GM19043 (cell line): ENCODE data around the gene PAFAH2.
"Not testable (repeated sequence)": the region's sequence is repeated elsewhere in the genome, so short reads cannot be mapped to it uniquely, and the experiment has no call there.

ENCODE experiments used
- ATAC-seq: cut with Tn5 transposase; IDR thresholded peaks from one replicate; pipeline ENCODE4 v1.9.1; 2021; ENCODE audit warnings: low read depth; ENCODE audit not compliant: unreplicated experiment

Gene PAFAH2

DNA sequence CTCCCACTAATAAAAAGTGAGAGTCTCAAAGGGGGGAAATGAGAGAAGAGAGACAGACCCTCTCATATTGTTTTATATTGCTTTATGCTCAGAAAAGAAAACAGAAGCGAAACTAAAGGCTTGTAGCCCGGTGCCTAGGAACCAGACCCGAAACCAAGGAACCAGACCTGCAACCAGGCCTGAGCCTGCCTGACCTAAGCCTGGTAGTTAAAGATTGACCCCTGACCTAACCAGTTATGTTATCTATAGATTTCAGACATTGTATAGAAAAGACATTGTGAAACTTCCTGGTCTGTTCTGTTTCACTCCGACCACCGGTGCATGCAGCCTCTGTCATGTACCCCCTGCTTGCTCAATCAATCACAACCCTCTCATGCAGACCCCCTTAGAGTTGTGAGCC is 54.4 kb downstream of the PAFAH2 start:
- not testable (repeated sequence) for ATAC-seq

DNA sequence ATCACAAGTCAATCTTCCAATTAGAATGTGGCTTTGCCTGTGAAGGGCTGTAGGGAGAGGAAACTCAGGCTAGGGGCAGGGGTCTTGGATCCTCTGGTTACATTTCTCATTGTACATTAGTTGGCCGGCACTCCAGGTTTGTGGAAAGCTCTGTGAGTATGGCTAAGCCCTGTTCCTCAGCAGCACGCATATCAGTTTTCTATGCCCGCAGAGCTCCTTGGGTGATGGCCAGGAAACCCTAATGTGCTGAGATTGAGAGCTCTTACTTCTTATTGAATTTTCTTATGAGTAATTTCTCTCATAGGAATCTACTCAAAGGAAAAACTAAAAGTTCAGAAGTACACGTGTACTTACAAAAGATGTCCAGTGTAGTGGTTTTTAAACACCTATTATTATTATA is 60.9 kb downstream of the PAFAH2 start:
- no peak for ATAC-seq

DNA sequence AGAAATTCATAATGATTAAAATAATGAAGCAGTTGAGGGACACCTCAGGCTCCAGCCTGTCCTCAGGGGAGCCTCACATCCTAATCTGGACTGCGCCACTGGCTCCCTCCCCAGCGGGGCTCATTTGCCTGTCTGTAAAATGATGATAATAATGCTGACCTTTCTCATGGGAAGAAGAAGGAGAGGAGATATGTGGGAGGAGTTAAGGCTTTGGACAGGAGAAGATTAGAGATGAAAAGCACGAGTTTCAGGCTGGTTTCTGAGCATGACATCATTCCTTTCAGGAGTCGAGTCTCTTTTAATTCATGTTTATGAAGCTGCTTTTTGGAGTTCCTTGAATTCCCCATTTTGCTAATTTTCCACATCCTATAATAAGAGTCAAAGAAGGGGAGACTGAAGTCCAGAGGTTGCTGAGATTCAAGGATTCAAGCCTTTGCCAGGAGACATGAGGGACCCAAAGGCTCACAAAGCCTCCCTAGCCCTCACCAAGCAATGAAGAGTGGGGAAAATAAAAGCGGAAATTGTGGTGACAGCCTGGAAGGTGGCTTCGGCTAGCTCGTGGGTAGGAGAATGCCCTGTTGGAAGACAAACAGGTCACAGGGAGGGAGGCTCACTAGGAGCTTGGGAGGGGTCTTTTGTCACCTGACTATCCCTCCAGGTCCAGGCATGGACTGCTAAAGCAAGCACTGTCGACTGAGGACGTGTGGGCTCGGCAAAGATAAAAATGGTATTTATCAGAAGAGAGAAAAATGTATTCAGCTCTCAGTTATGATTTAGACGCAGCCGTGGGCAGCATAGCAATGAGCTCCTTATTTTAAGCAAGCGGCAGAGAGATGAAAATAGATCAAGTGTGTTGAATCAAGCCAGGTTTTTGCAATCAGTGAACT is 64.1 kb downstream of the PAFAH2 start:
- ATAC-seq: no peak

DNA sequence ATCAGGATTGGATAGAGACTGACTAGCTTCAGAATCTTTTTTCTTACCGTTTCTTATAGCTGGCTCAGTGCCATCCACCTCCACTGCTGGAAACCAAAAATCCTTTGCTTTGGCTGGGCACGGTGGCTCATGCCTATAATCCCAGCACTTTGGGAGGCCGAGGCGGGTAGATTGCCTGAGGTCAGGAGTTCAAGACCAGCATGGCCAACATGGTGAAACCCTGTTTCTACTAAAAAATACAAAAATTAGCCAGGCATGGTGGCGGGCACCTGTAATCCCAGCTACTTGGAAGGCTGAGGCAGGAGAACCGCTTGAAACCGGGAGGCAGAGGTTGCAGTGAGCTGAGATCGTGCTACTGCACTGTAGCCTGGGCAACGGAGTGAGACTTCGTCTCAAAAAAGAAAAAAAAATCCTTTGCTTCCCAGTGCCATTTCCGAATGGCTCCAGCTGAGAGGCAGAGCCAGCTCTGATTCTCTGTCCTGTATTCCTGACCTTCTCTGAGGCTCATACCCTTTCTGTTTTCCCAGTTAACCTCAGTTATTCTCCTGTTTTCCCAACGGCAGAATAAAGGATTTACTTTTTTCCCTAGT is 65.0 kb downstream of the PAFAH2 start:
- not testable (repeated sequence) for ATAC-seq

DNA sequence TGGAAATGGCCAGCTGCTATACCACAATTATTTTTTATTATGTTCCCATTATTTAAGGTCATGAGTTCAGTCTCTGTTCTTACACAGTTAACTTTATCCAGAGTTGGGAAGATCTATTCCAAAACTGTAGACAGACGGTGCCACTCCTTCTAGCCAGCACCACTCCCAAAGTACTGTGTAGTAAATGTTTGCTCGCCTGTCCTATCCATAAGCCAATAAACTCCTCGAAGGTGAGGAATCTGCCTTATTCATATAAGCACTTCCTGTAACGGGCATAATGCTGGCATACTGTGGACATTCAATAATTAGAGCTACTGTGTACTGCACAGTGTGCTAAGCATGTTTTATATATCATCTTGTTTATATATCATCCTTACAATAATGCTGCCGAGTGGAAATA is 65.5 kb downstream of the PAFAH2 start:
- no peak for ATAC-seq

DNA sequence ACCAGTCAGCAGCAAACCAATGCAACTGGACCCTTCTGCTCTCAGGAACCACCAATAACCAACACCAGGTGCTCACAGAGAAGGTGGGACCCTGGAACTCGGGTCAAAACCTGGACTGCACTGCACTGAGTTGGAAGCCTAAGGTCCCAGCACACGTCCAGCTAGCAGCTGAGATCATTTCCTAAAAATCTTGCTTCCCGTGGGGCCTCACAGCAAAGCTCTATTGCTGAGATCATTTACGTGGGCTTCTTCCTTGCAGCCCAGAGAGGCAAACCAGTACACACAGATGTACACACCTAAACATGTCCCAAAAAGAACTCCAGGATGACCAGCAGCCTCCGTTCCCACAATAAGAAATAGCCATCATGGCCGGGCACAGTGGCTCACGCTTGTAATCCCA is 68.8 kb downstream of the PAFAH2 start:
- no peak for ATAC-seq

DNA sequence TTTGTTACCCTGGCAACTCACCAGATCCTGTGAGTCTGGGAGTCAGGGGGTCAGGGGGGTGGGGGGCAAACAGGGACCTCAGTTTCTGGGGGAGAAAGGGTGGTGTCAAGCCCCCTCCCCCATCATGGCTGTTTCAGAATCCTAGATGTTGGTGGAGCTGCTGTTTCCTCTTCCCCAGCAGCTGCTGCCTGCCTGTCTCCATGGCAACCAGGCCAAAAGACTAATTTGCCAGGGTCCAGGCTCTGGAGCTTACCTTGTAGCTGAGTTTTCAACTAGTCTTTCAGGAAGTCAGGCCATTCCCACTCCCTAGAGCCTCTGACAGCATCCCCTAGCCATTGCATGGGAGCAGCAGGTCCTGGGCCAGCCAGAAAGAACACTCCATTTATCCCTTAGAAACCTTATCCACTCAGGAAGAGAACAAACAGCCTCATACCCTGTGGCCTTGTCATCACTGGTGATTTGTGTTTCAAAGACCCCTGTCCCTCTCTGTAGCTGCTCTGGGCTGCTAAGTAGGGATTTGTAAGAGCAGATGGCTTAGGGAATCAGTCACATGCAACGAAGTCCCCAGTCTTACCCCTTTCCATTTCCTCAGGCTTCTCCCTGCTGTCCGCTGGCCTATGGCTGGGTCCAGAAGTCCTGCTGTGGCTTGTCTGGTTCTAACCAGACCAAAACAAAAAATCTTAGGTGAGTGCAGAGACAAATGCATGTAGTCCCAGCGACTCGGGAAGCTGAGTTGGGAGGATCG is 70.2 kb downstream of the PAFAH2 start:
- ATAC-seq: no peak

DNA sequence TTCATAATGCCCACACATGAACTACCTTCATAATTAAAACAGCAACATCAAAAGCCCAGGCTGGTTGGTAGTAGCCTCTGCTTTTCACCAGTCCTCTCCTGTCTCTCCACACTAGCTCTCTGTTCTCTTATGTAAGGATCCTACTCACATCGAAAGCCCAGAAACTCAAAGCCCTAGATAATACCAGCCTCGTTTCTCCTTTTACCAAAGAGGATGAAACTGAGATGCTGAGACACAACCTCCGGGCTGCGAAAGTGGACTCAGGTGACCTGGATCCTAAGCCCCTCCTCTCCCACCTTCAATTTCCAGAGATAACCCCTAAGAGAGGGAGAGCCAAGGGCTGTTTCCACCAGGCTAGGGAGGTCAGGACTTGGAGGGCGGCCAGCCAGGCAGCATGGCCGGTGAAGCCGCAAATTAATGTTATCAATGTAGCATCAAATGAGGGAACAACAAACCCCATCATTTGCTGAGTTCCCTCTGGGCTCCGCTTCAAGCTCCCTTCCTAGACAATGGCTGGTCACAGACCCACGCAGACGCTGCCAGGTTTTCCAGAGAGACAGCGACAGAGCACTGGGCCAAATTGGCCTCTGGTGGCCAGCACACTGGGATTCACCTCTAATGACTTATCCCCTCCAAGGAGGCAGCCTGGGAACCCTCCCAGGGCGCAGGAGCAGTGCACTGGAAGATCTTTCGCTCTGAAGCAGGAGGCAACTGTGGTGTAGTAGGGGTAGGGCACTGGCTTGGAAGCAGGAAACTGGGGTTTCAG is 70.9 kb downstream of the PAFAH2 start:
- ATAC-seq: no peak

DNA sequence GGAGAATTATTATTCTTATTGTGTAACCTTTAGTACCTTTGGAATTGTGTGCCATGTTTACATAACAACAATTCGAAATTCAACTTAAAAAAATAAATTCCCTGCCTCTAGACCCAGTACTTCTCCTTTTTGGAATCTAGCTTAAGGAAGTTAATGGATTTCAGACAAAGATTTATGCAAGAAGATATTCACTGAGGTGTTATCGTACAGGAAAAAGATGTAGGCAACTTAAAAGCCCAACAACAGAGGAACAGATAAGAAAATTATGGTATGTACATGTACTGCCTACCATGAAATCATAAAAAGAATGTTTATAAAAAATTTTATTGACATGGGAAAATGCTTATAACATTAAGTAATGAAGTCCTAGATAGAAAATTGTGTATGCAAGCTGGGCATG is 73.4 kb downstream of the PAFAH2 start:
- no peak for ATAC-seq

DNA sequence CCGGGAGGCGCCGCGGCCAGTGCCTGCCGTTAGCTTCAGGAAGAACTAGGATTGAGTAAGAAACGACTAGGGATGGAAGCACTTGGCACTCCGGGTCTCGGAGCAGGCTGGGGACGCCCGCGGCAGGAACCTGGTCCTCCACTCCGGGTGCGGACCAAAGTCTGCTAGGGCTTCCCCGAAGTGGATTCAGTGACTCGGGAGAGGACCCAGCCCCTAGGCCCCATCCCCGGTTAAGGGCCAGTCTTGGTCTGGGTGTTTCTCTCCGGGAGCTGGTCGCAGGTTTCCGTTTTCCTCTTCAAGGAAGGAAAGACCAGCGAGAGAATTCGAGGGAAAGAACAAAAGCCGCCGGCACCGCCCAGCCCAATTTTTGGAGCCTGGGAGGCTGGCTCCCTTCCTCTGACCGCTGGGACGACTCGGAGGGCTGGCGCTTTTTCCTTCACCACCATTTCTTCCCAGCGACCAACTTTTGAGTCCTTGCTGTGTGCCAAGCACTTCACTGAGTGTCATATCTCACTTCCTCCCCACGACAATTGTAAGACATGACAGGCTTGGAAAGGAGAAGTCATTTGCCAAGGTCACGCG is 74.8 kb downstream of the PAFAH2 start:
- no peak for ATAC-seq

DNA sequence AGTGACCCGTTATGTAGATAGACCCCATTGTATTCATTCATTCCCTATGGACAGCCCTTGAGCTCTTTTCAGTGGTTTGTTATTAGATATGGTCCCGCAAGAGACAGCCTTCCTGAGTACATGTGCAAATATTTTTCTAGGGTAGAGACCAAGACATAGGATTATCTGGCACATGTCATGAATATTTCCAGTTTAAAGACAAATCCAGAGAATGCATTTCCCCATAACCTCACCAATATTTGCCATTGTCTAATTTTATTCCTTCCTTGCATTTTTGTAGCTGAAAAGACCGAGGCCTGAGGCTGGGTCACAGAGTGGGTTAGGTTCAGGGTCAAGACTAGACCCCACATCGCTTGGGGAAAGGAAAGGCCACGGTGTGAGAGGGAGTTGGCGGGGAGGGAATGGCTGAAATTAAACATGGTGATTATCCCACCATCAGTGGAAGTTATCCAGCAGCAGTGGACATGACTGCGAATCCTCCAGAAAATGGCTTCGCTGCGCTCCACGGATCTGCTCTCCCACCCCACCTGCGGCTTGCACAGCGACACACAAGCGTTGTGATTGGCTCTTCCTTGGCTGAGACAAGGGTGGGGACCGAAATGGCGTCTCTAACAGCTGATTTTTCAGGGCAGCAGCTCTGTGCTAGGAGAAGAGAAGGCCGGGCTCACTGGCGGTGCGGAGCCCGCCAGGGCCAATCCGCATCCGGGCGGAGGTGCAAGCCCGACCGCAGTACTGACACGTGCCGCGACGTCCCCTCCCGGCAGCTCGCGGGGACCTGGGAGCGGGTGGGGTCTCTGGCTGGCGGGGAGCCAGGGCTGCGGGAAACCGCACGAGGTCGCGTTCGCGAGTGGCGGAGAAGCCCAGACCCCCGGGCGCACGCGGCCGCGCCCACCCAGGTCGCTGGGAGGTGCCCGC is 75.5 kb downstream of the PAFAH2 start:
- ATAC-seq: no peak

DNA sequence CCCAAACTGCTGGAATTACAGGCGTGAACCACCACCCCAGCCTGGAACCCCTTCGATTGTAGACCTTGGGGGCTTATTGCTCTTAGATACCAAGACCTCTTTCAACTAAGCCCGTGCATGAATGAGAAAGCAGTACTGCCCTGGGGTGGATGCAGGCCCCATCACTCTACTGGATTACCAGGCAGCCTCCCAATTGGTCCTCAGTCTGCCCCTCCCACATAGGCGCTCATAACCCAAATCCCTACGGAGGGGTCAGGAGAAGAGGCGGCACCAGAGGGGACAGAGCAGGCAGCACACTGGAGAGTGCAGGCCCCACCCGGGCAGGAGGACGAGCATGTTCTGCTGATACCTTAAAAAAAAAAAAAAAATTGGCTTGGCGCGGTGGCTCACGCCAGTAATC is 79.2 kb downstream of the PAFAH2 start:
- ATAC-seq: no peak

DNA sequence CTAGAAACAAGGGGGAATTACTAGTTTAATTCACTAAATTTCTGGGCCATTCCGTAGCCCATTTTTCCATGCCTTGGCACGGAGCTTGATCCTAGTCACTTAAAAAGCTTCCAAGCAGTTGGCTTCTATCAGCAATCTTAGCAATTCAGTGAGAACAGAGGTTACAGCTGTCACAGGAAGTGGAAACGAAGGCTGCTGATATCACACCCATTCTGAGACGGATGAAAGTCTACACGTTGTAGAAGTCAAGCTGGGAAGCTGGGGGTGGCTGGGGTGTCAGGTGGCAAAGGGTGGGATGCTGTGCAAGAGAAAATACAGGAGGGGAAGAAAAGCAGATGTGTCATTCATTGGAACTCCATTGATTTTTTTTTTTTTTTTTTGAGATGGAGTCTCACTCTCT is 79.9 kb downstream of the PAFAH2 start:
- ATAC-seq: no peak

DNA sequence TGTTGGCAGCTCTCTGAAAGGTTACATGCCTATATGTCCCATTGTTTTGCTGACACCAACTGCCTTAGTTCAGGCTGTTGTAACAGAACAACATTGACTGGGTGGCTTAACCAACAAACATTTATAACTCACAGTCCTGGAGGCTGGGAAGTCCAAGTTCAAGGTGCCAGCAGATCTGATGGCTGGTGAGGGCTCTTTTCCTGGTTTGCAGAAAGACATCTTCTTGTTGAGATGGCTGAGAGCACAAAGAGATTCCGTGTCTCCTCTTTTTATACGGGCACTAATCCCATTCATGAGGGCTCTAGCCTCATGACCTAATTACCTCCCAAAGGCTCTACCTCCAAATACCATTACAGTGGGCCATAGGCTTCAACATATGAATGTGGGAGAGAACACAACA is 81.4 kb downstream of the PAFAH2 start:
- no peak for ATAC-seq

DNA sequence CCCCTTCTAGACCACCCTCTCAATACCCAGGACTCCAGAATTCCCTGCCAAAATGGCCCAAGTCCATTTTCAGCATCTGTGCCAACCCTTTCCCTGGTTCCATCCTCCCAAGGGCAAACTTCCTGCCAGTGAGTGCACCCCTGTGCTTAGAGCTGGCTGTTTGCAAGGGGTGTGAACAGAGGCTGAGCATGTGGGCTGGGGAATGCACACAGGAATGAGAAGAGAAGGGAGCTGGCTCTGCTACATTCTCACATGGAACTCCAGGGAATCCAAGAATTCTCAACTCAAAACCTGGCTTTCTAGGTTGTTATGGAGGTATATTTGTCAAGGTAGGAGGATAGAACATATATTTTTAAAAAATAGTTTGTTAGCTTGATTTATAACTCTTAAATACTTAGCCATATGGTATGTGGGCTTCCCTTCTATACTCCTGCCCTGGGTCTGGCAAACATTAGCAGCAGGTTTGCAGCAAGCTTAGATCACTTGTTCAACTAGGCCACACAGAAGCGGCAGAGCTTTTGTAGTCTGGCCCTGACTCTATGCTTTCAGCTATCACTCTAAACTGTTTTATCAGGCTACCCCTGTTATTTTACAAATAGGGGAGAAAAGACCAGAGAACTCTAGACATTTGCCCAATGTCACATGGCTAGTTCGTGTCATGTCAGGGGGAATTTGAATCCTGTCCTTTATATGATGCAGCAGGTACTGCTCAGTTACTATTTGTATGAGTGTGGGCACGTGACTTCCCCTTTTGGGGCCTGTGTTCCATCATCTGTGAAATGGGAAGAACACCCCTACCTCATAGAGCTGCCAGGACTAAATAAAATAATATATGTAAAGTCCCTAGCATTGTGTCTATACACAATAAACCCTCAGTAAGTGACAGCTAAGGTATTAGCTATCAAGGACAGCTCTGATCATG is 83.5 kb downstream of the PAFAH2 start:
- ATAC-seq: no peak

DNA sequence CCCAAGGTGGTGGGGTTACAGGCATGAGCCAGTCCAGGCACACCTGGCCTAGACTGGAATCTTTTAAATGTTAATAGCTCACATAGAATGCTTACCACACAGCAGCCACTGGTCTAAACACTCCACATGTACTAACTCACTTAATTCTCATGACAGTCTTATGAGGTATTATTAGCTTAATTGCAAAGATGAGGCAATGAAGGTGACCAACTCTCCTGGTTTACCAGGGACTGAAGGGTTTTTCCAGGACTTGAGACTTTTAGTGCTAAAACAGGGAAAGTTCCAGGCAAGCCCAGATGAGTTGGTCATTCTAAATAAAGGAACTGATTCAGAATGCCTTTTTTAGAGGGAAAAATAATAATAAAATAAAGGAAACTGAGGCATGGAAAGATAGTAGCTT is 84.7 kb downstream of the PAFAH2 start:
- ATAC-seq: no peak

DNA sequence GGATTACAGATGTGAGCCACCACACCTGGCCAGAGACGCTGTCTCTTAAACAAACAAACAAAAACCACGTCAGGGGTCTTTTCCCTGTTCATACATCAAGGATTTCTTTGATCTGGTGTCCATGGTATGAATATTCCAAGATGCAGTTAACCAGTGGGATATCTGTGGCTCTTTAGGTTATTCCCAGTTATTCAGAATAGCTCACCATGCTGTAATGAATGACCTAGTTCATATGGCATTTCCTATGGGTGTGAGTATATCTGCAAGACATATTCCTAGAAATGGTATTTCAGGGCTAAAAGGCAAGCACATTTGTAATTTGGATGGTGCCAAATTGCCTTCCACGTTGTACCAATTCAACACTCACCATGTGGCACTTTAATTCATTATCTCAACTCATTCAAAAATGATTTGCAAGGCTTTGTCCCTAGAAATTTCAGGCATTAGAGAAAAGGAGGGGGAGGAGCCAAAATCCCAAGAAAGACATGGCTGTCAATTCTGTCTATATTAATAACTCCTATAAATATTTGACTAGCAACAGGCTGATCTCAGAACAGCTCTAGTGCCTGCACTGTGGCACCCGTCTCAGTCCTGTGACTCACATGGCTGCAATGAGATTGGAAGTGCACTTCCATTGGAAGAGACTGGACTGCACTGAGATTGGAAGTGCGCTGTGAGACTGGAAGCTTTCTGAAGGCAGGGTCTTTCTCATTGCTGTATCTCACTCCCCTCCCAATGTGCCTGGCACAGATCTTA is 85.6 kb downstream of the PAFAH2 start:
- ATAC-seq: no peak

DNA sequence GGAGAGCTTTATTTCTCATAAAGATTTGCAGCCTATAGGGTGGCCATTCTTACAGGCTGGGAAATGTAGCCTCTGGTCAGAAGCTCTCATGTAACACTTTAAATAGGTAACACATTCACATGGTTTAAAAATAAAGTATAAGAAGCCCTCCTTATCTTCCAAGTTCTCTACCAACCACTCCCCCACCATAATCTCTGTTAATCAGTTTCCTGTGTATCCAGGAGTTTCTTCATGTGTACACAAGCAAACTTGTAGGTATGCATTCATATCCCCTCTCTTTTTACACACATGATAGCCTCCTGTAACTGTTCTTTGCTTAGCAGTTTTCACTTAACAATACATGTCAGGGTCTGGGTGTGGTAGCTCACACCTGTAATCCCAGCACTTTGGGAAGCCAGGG is 86.7 kb downstream of the PAFAH2 start:
- no peak for ATAC-seq
